Stimulated activated CD4-positive, alpha-beta T cell treated with anti-CD3 and anti-CD28 coated beads, Interleukin-1b, Interleukin-23, amount 100 ng/mL, for 4 hours (primary cell): ENCODE data around the gene GTPBP10.

ENCODE experiments used
- DNase-seq, 2 donors: peaks; one replicate each; pipeline ENCODE4 v3.0.0-alpha.2; 2020; ENCODE audit warnings: low read depth in 2 of 2

GTPBP10 gene

GRCh38 chr7:90430614-90431460, 84.3 kb downstream of the GTPBP10 start:
- DNase-seq = no peak

DNA sequence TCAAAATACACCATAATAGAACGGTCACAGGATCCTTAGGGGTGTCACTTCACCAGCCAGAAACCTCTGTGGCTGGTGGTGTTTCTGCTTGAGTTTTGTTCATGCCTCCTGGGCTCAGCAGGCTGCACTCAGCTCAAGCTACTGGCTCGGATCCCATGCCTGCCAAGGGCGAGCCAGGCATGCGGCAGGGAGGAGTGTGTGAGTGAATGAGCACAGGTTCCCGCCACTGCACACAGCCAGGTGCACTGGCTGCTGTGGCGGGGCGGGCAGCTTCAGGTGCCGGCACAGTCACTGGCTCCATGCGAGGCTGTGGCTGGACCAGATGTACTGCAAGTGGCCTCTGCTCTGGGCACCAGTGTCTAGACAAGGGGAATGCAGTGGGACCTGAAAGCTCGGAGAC, 86.2 kb downstream of the GTPBP10 start:
- DNase-seq = no peak

DNA sequence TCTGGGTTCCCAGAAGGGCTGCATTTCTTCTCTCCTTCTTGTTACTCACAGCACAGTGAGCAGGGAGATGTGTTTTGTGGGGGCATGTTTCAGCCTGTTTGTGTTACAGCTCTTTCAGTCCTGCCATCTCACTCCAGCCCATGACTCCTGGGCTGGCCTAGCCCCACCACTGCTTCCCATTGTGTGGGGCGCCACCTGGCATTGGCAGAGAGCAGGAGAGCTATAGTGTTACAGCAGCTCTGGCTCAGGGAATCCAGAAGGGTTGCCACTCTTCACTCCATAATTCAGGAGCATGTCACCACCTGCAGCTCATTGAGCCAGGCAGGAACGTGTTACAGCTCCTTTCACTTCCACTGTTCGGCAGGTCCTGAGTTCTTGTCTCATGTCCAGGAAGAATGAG, 86.7 kb downstream of the GTPBP10 start:
- no peak for DNase-seq
